ENCODE results near the gene SAMHD1. TPM values are rescaled to one million over a fixed set of nuclear protein-coding genes. Genes with fewer than 3 reads are reported as not detected.
"Not testable (repeated sequence)": the region's sequence is repeated elsewhere in the genome, so short reads cannot be mapped to it uniquely, and the experiment has no call there.

Gene SAMHD1
- total and polyA plus RNA-seq, 2 donors (not counting 1 experiment from before 2014, with no cell fraction given) = 7.9 to 12.8 TPM

GRCh38 chr20:36967636-36968035, 16.1 kb upstream of the SAMHD1 start:
- Mint-ChIP-seq H3K27me3 (no peaks in the 10 kb centered on the region), H3K9me3 (ENCODE audit: insufficient read depth) (peaks cover 4% of the 10 kb centered on the region), H3K27ac (no peak overlapping the region), H3K4me3 (no peak overlapping the region), H3K4me1 (peaks cover 9% of the 10 kb centered on the region)
- no peaks in the 10 kb centered on the region for H3K79me2 ChIP-seq (ENCODE audit: control insufficient read depth, insufficient read depth, low read length)
- no peaks in the 10 kb centered on the region for H3K27me3 ChIP-seq (replicated peaks in 1 of 4; ENCODE audit: control extremely low read depth in 1 of 4, control insufficient read depth in 3 of 4, insufficient read depth in 4 of 4, low read length in 3 of 4)
- DNase-seq = no peak
- no peak for ATAC-seq (ENCODE audit: low read depth)
- POLR2A ChIA-PET = no interaction called here
- TF ChIP-seq CTCF (IDR thresholded peaks at IDR 0.05) = no peak
- no peak for TF ChIP-seq EZH2 (IDR thresholded peaks at IDR 0.05; ENCODE audit: borderline replicate concordance, insufficient read depth, low read depth, low read length, poor library complexity, severe bottlenecking)
- intact Hi-C loops (cut with micrococcal nuclease) = no loop called here
- WGBS (ENCODE audit: insufficient coverage) = 96% methylated on average over 4 of the region's 5 CpGs
- no peak overlapping the region for H2AFZ ChIP-seq (ENCODE audit: insufficient read depth, low read depth, low read length, poor library complexity, severe bottlenecking)
- H3K4me1 ChIP-seq (ENCODE audit: control insufficient read depth in 2 of 2, insufficient read depth in 2 of 2, low read length in 2 of 2) = peaks cover 10 to 11% of the 10 kb centered on the region in 2 donors
- no peak overlapping the region for H3K4me3 ChIP-seq (ENCODE audit: control extremely low read depth in 1 of 5, extremely low read depth in 1 of 5, insufficient read depth in 1 of 5, low read depth in 2 of 5, low read length in 4 of 5)
- no peaks in the 10 kb centered on the region for H3K36me3 ChIP-seq (replicated peaks in 1 of 2; ENCODE audit: control extremely low read depth in 1 of 2, control insufficient read depth in 1 of 2, extremely low read depth in 1 of 2, insufficient read depth in 2 of 2, low read length in 1 of 2)
- no peak overlapping the region for H3K27ac ChIP-seq (ENCODE audit: low read length in 2 of 2)
- no peak overlapping the region for H3K4me2 ChIP-seq (replicated peaks; ENCODE audit: low read depth, low read length, poor library complexity, severe bottlenecking)
- no peaks in the 10 kb centered on the region for H4K20me1 ChIP-seq (ENCODE audit: control insufficient read depth, insufficient read depth, low read length, poor library complexity, severe bottlenecking)
- no peaks in the 10 kb centered on the region for H3K9me3 ChIP-seq (ENCODE audit: control extremely low read depth in 1 of 3, control insufficient read depth in 2 of 3, insufficient read depth in 1 of 3, low read length in 2 of 3)
- CTCF ChIA-PET = no interaction called here
- H3K9ac ChIP-seq (ENCODE audit: low read length) = no peak overlapping the region

- H3K4me1 Mint-ChIP-seq; H3K4me3 ChIP-seq (ENCODE audit: control extremely low read depth in 1 of 5, extremely low read depth in 1 of 5, insufficient read depth in 1 of 5, low read depth in 2 of 5, low read length in 4 of 5); H3K27ac Mint-ChIP-seq; H3K27ac ChIP-seq (ENCODE audit: low read length in 2 of 2); H3K4me3 Mint-ChIP-seq; H4K20me1 ChIP-seq (ENCODE audit: control insufficient read depth, insufficient read depth, low read length, poor library complexity, severe bottlenecking); H3K9ac ChIP-seq (ENCODE audit: low read length); H3K9me3 ChIP-seq (ENCODE audit: control extremely low read depth in 1 of 3, control insufficient read depth in 2 of 3, insufficient read depth in 1 of 3, low read length in 2 of 3); H3K79me2 ChIP-seq (ENCODE audit: control insufficient read depth, insufficient read depth, low read length); POLR2A ChIA-PET; ATAC-seq (ENCODE audit: low read depth); H3K27me3 ChIP-seq (replicated peaks in 1 of 4; ENCODE audit: control extremely low read depth in 1 of 4, control insufficient read depth in 3 of 4, insufficient read depth in 4 of 4, low read length in 3 of 4); intact Hi-C loops (cut with micrococcal nuclease); H3K36me3 ChIP-seq (replicated peaks in 1 of 2; ENCODE audit: control extremely low read depth in 1 of 2, control insufficient read depth in 1 of 2, extremely low read depth in 1 of 2, insufficient read depth in 2 of 2, low read length in 1 of 2); H2AFZ ChIP-seq (ENCODE audit: insufficient read depth, low read depth, low read length, poor library complexity, severe bottlenecking); CTCF ChIA-PET; H3K27me3 Mint-ChIP-seq; DNase-seq; H3K9me3 Mint-ChIP-seq (ENCODE audit: insufficient read depth); H3K4me2 ChIP-seq (replicated peaks; ENCODE audit: low read depth, low read length, poor library complexity, severe bottlenecking): not testable (repeated sequence)
- 89% methylated on average over 2 of the region's 3 CpGs for WGBS (ENCODE audit: insufficient coverage)
- H3K4me1 ChIP-seq (ENCODE audit: control insufficient read depth in 2 of 2, insufficient read depth in 2 of 2, low read length in 2 of 2) = peaks cover 10 to 11% of the 10 kb centered on the region in 2 donors
These were observed 15.5 kb upstream of the SAMHD1 start for GRCh38 chr20:36966965-36967364.

GRCh38 chr20:36962354-36962941, 10.9 kb upstream of the SAMHD1 start:
- H2AFZ ChIP-seq (ENCODE audit: insufficient read depth, low read depth, low read length, poor library complexity, severe bottlenecking); H3K9ac ChIP-seq (ENCODE audit: low read length); H3K27me3 Mint-ChIP-seq; H3K4me1 Mint-ChIP-seq; H4K20me1 ChIP-seq (ENCODE audit: control insufficient read depth, insufficient read depth, low read length, poor library complexity, severe bottlenecking); H3K9me3 ChIP-seq (ENCODE audit: control extremely low read depth in 1 of 3, control insufficient read depth in 2 of 3, insufficient read depth in 1 of 3, low read length in 2 of 3); H3K27ac Mint-ChIP-seq; ATAC-seq (ENCODE audit: low read depth); H3K27me3 ChIP-seq (replicated peaks in 1 of 4; ENCODE audit: control extremely low read depth in 1 of 4, control insufficient read depth in 3 of 4, insufficient read depth in 4 of 4, low read length in 3 of 4); H3K9me3 Mint-ChIP-seq (ENCODE audit: insufficient read depth); H3K27ac ChIP-seq (ENCODE audit: low read length in 2 of 2); CTCF ChIA-PET; H3K4me3 Mint-ChIP-seq; H3K79me2 ChIP-seq (ENCODE audit: control insufficient read depth, insufficient read depth, low read length); intact Hi-C loops (cut with micrococcal nuclease); H3K4me3 ChIP-seq (ENCODE audit: control extremely low read depth in 1 of 5, extremely low read depth in 1 of 5, insufficient read depth in 1 of 5, low read depth in 2 of 5, low read length in 4 of 5); H3K4me2 ChIP-seq (replicated peaks; ENCODE audit: low read depth, low read length, poor library complexity, severe bottlenecking); DNase-seq; H3K36me3 ChIP-seq (replicated peaks in 1 of 2; ENCODE audit: control extremely low read depth in 1 of 2, control insufficient read depth in 1 of 2, extremely low read depth in 1 of 2, insufficient read depth in 2 of 2, low read length in 1 of 2); H3K4me1 ChIP-seq (ENCODE audit: control insufficient read depth in 2 of 2, insufficient read depth in 2 of 2, low read length in 2 of 2); POLR2A ChIA-PET: not testable (repeated sequence)
- 100% methylated on average over 3 of the region's 9 CpGs for WGBS (ENCODE audit: insufficient coverage)
